Measurements from ENCODE around the gene CYP4A22.
"Not testable (repeated sequence)": the region's sequence is repeated elsewhere in the genome, so short reads cannot be mapped to it uniquely, and the experiment has no call there.

Gene CYP4A22

GRCh38 chr1:47157957-47158356, 20.7 kb downstream of the CYP4A22 start:
- not testable (repeated sequence) for DNase-seq

- DNase-seq: no peak
These were observed 23.5 kb downstream of the CYP4A22 start for GRCh38 chr1:47160716-47161115.

- no peak for DNase-seq
These were observed 24.2 kb downstream of the CYP4A22 start for GRCh38 chr1:47161298-47162040.

GRCh38 chr1:47164552-47164951, 27.3 kb downstream of the CYP4A22 start:
- no peak for DNase-seq

- no peak for DNase-seq
These were observed 35.5 kb downstream of the CYP4A22 start for GRCh38 chr1:47172782-47173181.

GRCh38 chr1:47174656-47175020, 37.4 kb downstream of the CYP4A22 start:
- no peak for DNase-seq

GRCh38 chr1:47175227-47175934, 38.1 kb downstream of the CYP4A22 start:
- peak; percentile 62 for DNase-seq

GRCh38 chr1:47178020-47178419, 40.8 kb downstream of the CYP4A22 start:
- no peak for DNase-seq

GRCh38 chr1:47178654-47179016, 41.4 kb downstream of the CYP4A22 start:
- no peak for DNase-seq

GRCh38 chr1:47179017-47179987, 42.1 kb downstream of the CYP4A22 start:
- DNase-seq: peak; percentile 93

GRCh38 chr1:47179988-47180563, 42.8 kb downstream of the CYP4A22 start:
- DNase-seq: no peak

- DNase-seq: no peak
These were observed 43.4 kb downstream of the CYP4A22 start for GRCh38 chr1:47180603-47181094.

GRCh38 chr1:47181095-47181954, 44.1 kb downstream of the CYP4A22 start:
- DNase-seq: no peak

GRCh38 chr1:47181955-47182675, 44.9 kb downstream of the CYP4A22 start:
- no peak for DNase-seq

GRCh38 chr1:47182676-47183235, 45.5 kb downstream of the CYP4A22 start:
- DNase-seq: no peak

- DNase-seq: no peak
These were observed 46.3 kb downstream of the CYP4A22 start for GRCh38 chr1:47183308-47184089.

GRCh38 chr1:47184090-47184821, 47.0 kb downstream of the CYP4A22 start:
- no peak for DNase-seq

GRCh38 chr1:47184822-47185677, 47.8 kb downstream of the CYP4A22 start:
- DNase-seq: no peak

Data from suppressor macrophage treated with lipopolysaccharide for 4 hours (primary cell).